ENCODE data around the gene CCDC197.

The CCDC197 gene

DNA sequence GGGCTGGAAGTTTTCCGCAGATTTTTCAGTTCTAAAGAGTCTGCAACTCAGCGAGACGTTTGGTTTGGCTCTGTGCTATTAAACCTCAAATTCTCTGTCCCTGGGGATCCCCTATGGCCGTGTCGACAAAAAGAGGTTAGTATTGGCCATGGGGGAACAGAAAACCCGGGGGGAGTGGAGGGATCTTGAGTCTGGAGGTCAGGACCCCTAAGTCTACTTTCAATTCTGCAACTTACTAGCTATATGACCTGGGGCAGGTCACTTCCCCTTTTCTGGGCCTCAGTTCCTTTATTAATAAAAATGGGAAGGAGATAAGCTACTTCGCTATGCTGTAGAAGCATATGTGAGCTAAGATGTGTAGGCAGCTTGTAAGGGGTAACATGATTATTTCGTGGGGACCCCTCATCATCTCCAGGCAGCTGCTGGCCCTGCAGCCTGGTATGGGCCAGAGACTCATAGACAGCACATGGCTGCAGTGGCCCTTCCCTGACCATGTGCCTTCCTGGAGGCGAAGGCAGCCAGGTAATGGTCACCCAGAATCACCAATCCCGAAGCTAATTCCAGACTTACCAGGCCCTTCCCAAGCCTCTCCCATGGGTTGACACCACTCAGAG lies 29.4 kb upstream of the CCDC197 start:
- no peaks in the 10 kb centered on the region for H3K36me3 ChIP-seq (ENCODE audit: insufficient read depth, low read length)
- no peak overlapping the region for H3K4me2 ChIP-seq (ENCODE audit: insufficient read depth, low read length)
- H3K9ac ChIP-seq (ENCODE audit: low read depth, low read length), result no peak overlapping the region
- no peak overlapping the region for H2AFZ ChIP-seq (ENCODE audit: low read depth, low read length)
- no peaks in the 10 kb centered on the region for H3K4me1 ChIP-seq (ENCODE audit: insufficient read depth, low read length)
- TF ChIP-seq, protein P1, sequence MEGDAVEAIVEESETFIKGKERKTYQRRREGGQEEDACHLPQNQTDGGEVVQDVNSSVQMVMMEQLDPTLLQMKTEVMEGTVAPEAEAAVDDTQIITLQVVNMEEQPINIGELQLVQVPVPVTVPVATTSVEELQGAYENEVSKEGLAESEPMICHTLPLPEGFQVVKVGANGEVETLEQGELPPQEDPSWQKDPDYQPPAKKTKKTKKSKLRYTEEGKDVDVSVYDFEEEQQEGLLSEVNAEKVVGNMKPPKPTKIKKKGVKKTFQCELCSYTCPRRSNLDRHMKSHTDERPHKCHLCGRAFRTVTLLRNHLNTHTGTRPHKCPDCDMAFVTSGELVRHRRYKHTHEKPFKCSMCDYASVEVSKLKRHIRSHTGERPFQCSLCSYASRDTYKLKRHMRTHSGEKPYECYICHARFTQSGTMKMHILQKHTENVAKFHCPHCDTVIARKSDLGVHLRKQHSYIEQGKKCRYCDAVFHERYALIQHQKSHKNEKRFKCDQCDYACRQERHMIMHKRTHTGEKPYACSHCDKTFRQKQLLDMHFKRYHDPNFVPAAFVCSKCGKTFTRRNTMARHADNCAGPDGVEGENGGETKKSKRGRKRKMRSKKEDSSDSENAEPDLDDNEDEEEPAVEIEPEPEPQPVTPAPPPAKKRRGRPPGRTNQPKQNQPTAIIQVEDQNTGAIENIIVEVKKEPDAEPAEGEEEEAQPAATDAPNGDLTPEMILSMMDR (IDR thresholded peaks at IDR 0.05; ENCODE audit: borderline replicate concordance, extremely low read depth, low read length, poor library complexity, severe bottlenecking), result no peak
- TF ChIP-seq EZH2 (IDR thresholded peaks at IDR 0.05; ENCODE audit: borderline replicate concordance, low read depth, low read length, severe bottlenecking), result no peak
- H3K79me2 ChIP-seq (ENCODE audit: insufficient read depth, low read length), result no peaks in the 10 kb centered on the region
- no peak overlapping the region for H3K4me3 ChIP-seq (ENCODE audit: low read depth in 1 of 2, low read length in 2 of 2)
- no peaks in the 10 kb centered on the region for H3K9me3 ChIP-seq (ENCODE audit: insufficient read depth, low read length, severe bottlenecking)
- H3K27me3 ChIP-seq (ENCODE audit: insufficient read depth, low read length, poor library complexity), result peaks cover 10% of the 10 kb centered on the region
- no peak for ATAC-seq (ENCODE audit: insufficient read depth, low read depth)
- no peak for DNase-seq
- no peak overlapping the region for H3K27ac ChIP-seq (ENCODE audit: low read length)
- peaks cover 8% of the 10 kb centered on the region; the same call in 1 of the 2 replicates for H4K20me1 ChIP-seq (ENCODE audit: insufficient read depth, low read length)

DNA sequence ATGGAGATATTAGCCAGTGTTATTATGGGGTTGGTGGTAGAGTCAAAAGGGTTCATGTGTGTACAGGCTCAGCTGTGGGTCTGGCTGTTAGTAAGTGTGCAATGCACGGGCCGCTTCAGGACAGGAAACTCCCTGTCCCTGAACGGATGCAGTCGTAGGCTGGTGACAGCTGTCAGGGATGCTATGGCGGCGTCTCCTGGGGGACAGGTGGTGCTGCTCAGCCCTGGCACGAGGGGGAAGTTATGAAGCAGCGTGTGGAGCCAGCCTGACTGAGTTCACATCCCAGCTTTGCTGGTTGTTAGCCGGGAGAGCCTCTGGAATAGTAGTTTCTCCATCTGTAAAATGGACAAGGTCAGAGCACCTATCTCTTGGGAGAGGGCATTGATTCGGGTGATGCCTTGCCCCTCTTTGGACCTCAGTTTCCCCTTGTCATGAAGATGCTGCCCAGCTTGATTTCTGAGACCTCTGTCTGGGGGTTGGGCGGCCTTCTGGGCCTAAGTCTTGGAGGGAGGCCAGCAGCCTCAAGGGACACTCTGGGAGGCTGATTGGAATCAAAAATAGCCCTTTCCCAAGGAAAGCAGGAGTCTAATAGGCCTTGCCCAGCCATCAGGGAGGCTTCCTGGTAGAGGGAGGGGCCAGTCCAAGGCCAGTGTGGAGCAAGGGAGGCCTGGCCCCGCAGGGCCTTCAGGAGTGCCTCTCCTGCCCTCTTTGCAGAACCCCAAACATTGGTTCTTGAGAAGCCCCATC lies 27.8 kb upstream of the CCDC197 start:
- H3K4me1 ChIP-seq (ENCODE audit: insufficient read depth, low read length), result no peaks in the 10 kb centered on the region

DNA sequence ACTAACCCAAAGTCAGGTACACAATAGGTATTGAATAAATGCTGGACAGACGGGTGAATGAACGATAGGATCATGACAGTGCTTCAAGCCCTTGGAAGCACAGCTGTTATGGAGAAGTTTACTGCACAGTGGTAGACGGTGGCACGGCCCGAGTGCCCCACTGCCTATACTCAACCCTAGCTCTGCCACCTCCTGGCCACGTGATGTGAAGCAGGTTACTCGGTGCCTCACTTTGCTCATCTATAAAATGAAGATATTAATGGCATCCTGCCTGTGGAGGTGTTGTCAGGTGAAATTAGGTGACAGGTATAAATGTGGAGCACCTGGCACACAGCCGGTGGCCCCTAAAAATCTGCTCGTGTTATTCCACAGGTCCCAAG lies 26.5 kb upstream of the CCDC197 start:
- TF ChIP-seq, protein P1 (IDR thresholded peaks at IDR 0.05; ENCODE audit: borderline replicate concordance, extremely low read depth, low read length, poor library complexity, severe bottlenecking), result peak; percentile 20
- TF ChIP-seq EZH2 (IDR thresholded peaks at IDR 0.05; ENCODE audit: borderline replicate concordance, low read depth, low read length, severe bottlenecking), result no peak
- no peaks in the 10 kb centered on the region for H3K36me3 ChIP-seq (ENCODE audit: insufficient read depth, low read length)
- H3K79me2 ChIP-seq (ENCODE audit: insufficient read depth, low read length), result no peaks in the 10 kb centered on the region
- peaks cover 15% of the 10 kb centered on the region for H3K27me3 ChIP-seq (ENCODE audit: insufficient read depth, low read length, poor library complexity)
- no peak overlapping the region for H3K4me2 ChIP-seq (ENCODE audit: insufficient read depth, low read length)
- no peak overlapping the region for H3K27ac ChIP-seq (ENCODE audit: low read length)
- ATAC-seq (ENCODE audit: insufficient read depth, low read depth) (peak; percentile 65; the same call in 2 of the 3 replicates), DNase-seq (no peak)
- H3K4me1 ChIP-seq (ENCODE audit: insufficient read depth, low read length), result no peaks in the 10 kb centered on the region
- no peaks in the 10 kb centered on the region for H3K9me3 ChIP-seq (ENCODE audit: insufficient read depth, low read length, severe bottlenecking)
- no peak overlapping the region for H2AFZ ChIP-seq (ENCODE audit: low read depth, low read length)
- no peak overlapping the region for H3K9ac ChIP-seq (ENCODE audit: low read depth, low read length)
- H4K20me1 ChIP-seq (ENCODE audit: insufficient read depth, low read length), result peaks cover 8% of the 10 kb centered on the region; the same call in 1 of the 2 replicates
- no peak overlapping the region for H3K4me3 ChIP-seq (ENCODE audit: low read depth in 1 of 2, low read length in 2 of 2)

More for the DNA sequence above, 27.8 kb upstream of the CCDC197 start:
- Histone ChIP-seq H3K79me2 (ENCODE audit: insufficient read depth, low read length) (no peaks in the 10 kb centered on the region), H3K4me2 (ENCODE audit: insufficient read depth, low read length) (no peak overlapping the region), H3K27ac (ENCODE audit: low read length) (no peak overlapping the region), H3K36me3 (ENCODE audit: insufficient read depth, low read length) (no peaks in the 10 kb centered on the region), H2AFZ (ENCODE audit: low read depth, low read length) (no peak overlapping the region), H3K4me3 (ENCODE audit: low read depth in 1 of 2, low read length in 2 of 2) (no peak overlapping the region), H4K20me1 (ENCODE audit: insufficient read depth, low read length) (peaks cover 8% of the 10 kb centered on the region; the same call in 1 of the 2 replicates), H3K9me3 (ENCODE audit: insufficient read depth, low read length, severe bottlenecking) (no peaks in the 10 kb centered on the region), H3K9ac (ENCODE audit: low read depth, low read length) (no peak overlapping the region), H3K27me3 (ENCODE audit: insufficient read depth, low read length, poor library complexity) (peaks cover 13% of the 10 kb centered on the region)
- ATAC-seq (ENCODE audit: insufficient read depth, low read depth), result no peak
- no peak for TF ChIP-seq EZH2 (IDR thresholded peaks at IDR 0.05; ENCODE audit: borderline replicate concordance, low read depth, low read length, severe bottlenecking)
- TF ChIP-seq, protein P1 (IDR thresholded peaks at IDR 0.05; ENCODE audit: borderline replicate concordance, extremely low read depth, low read length, poor library complexity, severe bottlenecking), result no peak
- DNase-seq, result no peak

All from DND-41 (cell line).